Tibial artery (tissue), 4 donors: ENCODE data around the gene SSR4.

Experiments
- DNase-seq, 2 donors: peaks; one replicate each; pipeline ENCODE4 v3.0.0-alpha.2; 2019
- H3K27ac ChIP-seq, 2 donors: fragments of 200-600 bp; sonication (generic) in 1 of 2; 1 replicate in 1 of 2; 2 replicates in 1 of 2; pipeline ENCODE4 v1.5.1; 2018 to 2019; ENCODE audit warnings: mild to moderate bottlenecking in 1 of 2
- H3K27me3 ChIP-seq, 2 donors: fragments of 200-600 bp; sonication (generic) in 1 of 2; one replicate each; pipeline versions ENCODE4 v1.5.1 to v1.6.0; 2016 to 2019
- H3K36me3 ChIP-seq, 3 donors: fragments of 200-600 bp; sonication (generic) in 2 of 3; one replicate each; pipeline ENCODE4 v1.5.1; 2016 to 2019; ENCODE audit warnings: mild to moderate bottlenecking in 2 of 3
- H3K4me1 ChIP-seq, 4 donors: fragments of 200-600 bp; sonication (generic) in 2 of 4; 1 replicate in 3 of 4; 2 replicates in 1 of 4; pipeline ENCODE4 v1.5.1; 2016 to 2019
- H3K4me3 ChIP-seq, 2 donors: fragments of 200-600 bp; sonication (generic) in 1 of 2; 1 replicate in 1 of 2; 2 replicates in 1 of 2; pipeline ENCODE4 v1.5.1; 2018 to 2019; ENCODE audit warnings: mild to moderate bottlenecking in 2 of 2
- H3K9me3 ChIP-seq, 3 donors: fragments of 200-600 bp; sonication (generic) in 1 of 3; one replicate each; pipeline ENCODE4 v1.5.1; 2016 to 2019
- intact Hi-C: fragments of 100-400 bp; cut with DNase I; formaldehyde crosslinking; loops from one replicate; pipeline ENCODE4 v1.15.0; 2023; ENCODE audit warnings: low total_unique reads
- TF ChIP-seq, protein P1 (sequence below), 2 experiments: fragments of 200-600 bp in 1 of 2; fragments of 450-650 bp in 1 of 2; IDR thresholded peaks; one replicate each; pipeline ENCODE4 v1.5.1; 2017 to 2019; ENCODE audit warnings: antibody characterized with exemption in 2 of 2, mild to moderate bottlenecking in 1 of 2, moderate library complexity in 1 of 2

The SSR4 gene

DNA sequence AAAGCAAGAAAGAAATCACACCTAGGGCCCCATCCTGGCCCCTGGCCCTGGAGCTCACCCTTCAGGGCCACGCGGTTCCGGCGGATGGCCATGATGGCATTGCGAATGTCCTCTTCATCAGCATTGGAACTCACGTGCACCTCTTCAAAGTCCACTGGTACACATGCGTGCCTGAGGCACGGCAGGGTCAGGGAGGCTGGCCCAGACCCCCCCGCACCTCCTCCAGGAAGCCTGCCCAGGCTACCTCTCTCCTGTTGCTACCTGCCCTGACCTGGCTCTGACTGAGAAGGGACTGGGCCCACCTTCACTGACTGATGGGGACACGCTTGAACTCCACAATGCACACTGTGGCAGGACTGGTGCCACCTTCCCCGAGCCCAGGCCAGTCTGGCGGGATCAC, 4.8 kb upstream of the SSR4 start:
- Histone ChIP-seq H3K27ac (no peak overlapping the region), H3K4me3 (no peak overlapping the region), H3K4me1 (peaks cover 0 to 13% (median 9%) of the 10 kb centered on the region in 4 donors), H3K27me3 (no peaks in the 10 kb centered on the region), H3K36me3 (peaks cover 0 to 57% (median 43%) of the 10 kb centered on the region in 3 donors), H3K9me3 (peaks cover 0 to 8% (median 4%) of the 10 kb centered on the region in 3 donors)
- intact Hi-C loops = no loop called here
- no peak for DNase-seq
- TF ChIP-seq, protein P1, sequence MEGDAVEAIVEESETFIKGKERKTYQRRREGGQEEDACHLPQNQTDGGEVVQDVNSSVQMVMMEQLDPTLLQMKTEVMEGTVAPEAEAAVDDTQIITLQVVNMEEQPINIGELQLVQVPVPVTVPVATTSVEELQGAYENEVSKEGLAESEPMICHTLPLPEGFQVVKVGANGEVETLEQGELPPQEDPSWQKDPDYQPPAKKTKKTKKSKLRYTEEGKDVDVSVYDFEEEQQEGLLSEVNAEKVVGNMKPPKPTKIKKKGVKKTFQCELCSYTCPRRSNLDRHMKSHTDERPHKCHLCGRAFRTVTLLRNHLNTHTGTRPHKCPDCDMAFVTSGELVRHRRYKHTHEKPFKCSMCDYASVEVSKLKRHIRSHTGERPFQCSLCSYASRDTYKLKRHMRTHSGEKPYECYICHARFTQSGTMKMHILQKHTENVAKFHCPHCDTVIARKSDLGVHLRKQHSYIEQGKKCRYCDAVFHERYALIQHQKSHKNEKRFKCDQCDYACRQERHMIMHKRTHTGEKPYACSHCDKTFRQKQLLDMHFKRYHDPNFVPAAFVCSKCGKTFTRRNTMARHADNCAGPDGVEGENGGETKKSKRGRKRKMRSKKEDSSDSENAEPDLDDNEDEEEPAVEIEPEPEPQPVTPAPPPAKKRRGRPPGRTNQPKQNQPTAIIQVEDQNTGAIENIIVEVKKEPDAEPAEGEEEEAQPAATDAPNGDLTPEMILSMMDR (IDR thresholded peaks at IDR 0.05) = no peak

DNA sequence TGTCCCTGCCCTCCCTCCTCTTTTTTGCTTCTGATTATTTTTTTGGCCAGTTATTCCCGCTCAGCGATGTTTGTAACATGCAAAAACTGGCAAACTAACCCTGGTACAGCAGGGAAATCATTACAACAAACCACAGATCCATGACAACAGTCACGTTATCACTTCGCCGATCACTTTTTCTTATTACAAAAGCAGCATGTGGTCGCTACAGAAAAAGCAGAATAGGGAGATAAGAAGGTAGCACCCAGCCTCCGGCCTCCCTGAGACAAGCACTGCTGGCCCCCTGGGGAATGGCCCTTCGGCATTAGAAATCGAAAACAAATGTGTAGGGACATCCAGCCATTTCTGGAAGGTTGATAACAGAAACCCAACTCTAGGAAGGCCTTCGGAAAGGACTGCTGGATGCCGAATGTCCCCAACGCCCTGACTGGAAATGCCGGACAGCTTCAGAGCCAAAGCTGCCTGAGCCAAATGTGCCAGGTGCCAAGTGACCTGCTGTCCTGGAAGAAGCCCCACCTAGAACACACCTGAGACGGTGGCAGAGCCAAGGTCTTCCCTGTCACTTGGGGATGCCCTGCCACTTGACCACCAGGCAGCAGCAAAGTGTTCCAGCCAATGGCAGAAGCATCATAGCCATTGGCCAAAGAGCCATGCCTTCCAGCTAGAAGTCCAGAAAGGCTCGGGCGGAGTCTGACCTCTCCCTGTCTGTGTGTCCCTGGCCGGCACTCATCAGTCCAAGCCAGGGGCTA, 3.2 kb upstream of the SSR4 start:
- peaks cover 0 to 8% (median 4%) of the 10 kb centered on the region in 3 donors for H3K9me3 ChIP-seq
- peaks cover 0 to 41% (median 28%) of the 10 kb centered on the region in 3 donors for H3K36me3 ChIP-seq
- no peak overlapping the region for H3K4me3 ChIP-seq
- peaks cover 0 to 24% (median 18%) of the 10 kb centered on the region in 4 donors for H3K4me1 ChIP-seq
- no peak for DNase-seq
- no peaks in the 10 kb centered on the region for H3K27me3 ChIP-seq
- intact Hi-C loops = no loop called here
- TF ChIP-seq, protein P1 (IDR thresholded peaks at IDR 0.05) = no peak
- no peak overlapping the region for H3K27ac ChIP-seq

DNA sequence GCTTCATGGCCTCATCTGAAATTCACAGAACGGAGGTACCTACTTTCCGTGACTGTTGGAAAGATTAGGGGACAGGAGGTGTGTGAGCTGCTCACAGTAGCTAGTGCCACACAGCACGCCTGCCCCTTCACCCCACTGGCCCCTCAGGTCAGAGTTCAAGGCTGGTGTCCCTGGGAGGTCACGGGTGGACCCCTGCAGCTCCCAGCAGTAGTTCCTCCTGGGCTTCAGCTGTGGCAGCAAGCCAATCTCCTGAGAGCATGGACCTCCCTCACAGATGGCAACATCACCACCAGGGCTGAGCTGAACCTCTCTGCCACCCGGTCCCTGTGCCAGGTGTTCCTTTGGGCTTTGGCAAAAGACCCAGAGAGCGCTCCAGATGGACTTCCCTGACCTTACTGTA, 2.1 kb upstream of the SSR4 start:
- Histone ChIP-seq H3K27me3 (no peaks in the 10 kb centered on the region), H3K9me3 (peaks cover 0 to 12% (median 8%) of the 10 kb centered on the region in 3 donors), H3K27ac (no peak overlapping the region), H3K4me3 (no peak overlapping the region), H3K36me3 (peaks cover 0 to 38% (median 22%) of the 10 kb centered on the region in 3 donors), H3K4me1 (peaks cover 0 to 31% (median 20%) of the 10 kb centered on the region in 4 donors)
- no peak for DNase-seq
- intact Hi-C loops = no loop called here
- TF ChIP-seq, protein P1 (IDR thresholded peaks at IDR 0.05) = no peak

DNA sequence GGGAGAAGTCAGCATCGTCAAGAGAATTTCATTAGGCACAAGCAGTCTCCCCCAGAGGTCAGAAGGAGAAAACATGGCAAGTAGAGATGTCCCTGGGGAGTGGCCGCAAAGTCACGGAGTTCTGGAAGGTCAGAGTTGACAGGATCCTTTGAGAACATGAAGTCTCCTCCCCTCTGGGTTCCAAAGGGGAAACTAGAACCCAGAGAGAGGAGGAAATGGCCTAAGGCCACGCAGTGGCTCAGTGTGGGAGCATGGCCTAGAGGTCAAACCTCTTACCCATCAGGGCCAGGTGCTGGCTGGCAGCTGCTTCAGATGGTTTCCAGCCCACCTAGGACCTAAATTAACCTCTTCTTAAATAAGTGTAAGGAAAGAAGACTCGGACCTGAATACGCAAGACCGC, 1.2 kb upstream of the SSR4 start:
- peak overlapping the region; percentile 90 to 93 for H3K27ac ChIP-seq
- peaks cover 0 to 31% (median 20%) of the 10 kb centered on the region in 4 donors for H3K4me1 ChIP-seq
- peaks cover 3 to 38% (median 25%) of the 10 kb centered on the region in 3 donors for H3K36me3 ChIP-seq
- peaks cover 0 to 13% (median 12%) of the 10 kb centered on the region in 3 donors for H3K9me3 ChIP-seq
- H3K4me3 ChIP-seq = peak overlapping the region; percentile 66 to 81
- TF ChIP-seq, protein P1 (IDR thresholded peaks at IDR 0.05) = no peak
- intact Hi-C loops = no loop called here
- no peak for DNase-seq
- H3K27me3 ChIP-seq = no peaks in the 10 kb centered on the region

DNA sequence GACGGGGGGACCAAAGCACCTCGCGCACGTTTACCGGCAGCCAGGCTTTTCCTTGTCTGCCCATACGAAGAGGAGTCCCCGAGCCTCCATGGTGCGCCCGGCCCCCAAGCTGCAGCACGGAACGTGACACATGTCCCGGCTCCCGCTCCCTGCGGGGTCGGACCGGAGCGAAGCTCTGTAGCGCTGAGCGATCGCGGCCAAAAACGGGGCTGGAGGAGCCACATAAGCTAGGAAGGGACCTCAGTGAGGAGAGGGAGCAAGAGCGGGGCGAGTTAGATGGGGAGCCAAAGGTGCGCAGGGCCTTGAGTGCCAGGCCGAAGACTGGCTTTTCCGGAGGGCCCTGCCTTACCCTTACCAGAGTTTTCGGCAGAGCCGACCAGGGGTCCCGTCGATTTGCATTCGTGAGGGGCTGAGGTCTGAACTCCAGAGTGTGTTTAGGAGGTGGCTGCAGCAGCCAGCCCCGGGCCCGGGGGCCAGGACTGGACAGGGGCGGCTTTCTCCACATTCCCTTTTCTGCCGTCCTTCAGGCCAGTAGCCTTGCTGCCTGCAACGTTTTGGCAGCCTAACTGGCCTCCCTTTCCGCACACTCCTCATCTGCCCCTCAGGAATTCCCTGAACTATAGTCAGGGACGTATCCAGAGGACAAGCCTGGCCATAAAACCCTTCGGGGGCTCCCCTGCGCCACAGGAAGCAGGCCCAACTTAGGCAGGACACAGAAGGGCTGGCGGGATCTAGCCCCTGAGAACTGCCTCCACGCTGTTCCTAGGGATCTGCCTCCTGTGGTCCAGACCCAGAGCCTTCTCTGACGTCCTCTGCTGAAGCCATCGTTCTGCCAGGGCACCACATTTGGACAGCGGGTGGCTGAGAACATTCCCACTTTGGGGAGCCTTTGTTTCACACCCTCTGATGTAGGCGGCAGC, 689 bp downstream of the SSR4 start:
- intact Hi-C loops = no loop called here
- TF ChIP-seq, protein P1 (IDR thresholded peaks at IDR 0.05) = no peak
- peaks cover 0 to 13% (median 12%) of the 10 kb centered on the region in 3 donors for H3K9me3 ChIP-seq
- peaks cover 4 to 30% (median 21%) of the 10 kb centered on the region in 3 donors for H3K36me3 ChIP-seq
- H3K27me3 ChIP-seq = no peaks in the 10 kb centered on the region
- H3K4me3 ChIP-seq = peak overlapping the region; percentile 66 to 81
- peaks cover 0 to 43% (median 22%) of the 10 kb centered on the region in 4 donors for H3K4me1 ChIP-seq
- no peak for DNase-seq
- peak overlapping the region; percentile 90 to 93 for H3K27ac ChIP-seq
